Kidney (tissue), 14 donors: Measurements from ENCODE around the gene PROS1. TPM values are rescaled to one million over a fixed set of nuclear protein-coding genes. Genes with fewer than 3 reads are reported as not detected.
A peak's percentile ranks its signal among the peaks of the same experiment; 100 is the strongest.

Experiments
- DNase-seq, 5 donors: peaks; one replicate each; pipeline ENCODE4 v3.0.0-alpha.2; 2013 to 2020
- FAIRE-seq: peaks from 2 replicates; lab custom pipeline; 2012; peaks lifted over from hg19 to GRCh38; lab: Jason Lieb, UNC
- H3K27ac ChIP-seq, 2 donors: one replicate each; pipeline ENCODE4 v1.7.0; 2013; ENCODE audit warnings: low read depth in 2 of 2, low read length in 2 of 2, inconsistent platforms in 1 of 2
- H3K27me3 ChIP-seq: one replicate; pipeline ENCODE4 v1.7.1; 2013; ENCODE audit warnings: low read length, inconsistent platforms; ENCODE audit not compliant: control insufficient read depth, insufficient read depth
- H3K36me3 ChIP-seq, 3 donors: one replicate each; pipeline versions ENCODE4 v1.7.0 to v1.7.1; 2013; ENCODE audit warnings: low read length in 3 of 3, control low read depth in 1 of 3, inconsistent platforms in 1 of 3; ENCODE audit not compliant: insufficient read depth in 3 of 3, control insufficient read depth in 2 of 3
- H3K4me1 ChIP-seq, 3 donors: one replicate each; pipeline versions ENCODE4 v1.7.0 to v1.7.1; 2013; ENCODE audit warnings: low read length in 3 of 3, inconsistent platforms in 1 of 3, low read depth in 1 of 3; ENCODE audit not compliant: control insufficient read depth in 2 of 3, insufficient read depth in 2 of 3
- H3K4me3 ChIP-seq, 3 donors: one replicate each; pipeline versions ENCODE4 v1.7.0 to v1.8.1; 2013; ENCODE audit warnings: low read length in 3 of 3, control low read depth in 1 of 3, inconsistent platforms in 1 of 3
- H3K9ac ChIP-seq, 3 donors: one replicate each; pipeline versions ENCODE4 v1.7.0 to v1.7.1; 2013; ENCODE audit warnings: low read length in 3 of 3, control low read depth in 1 of 3, inconsistent platforms in 1 of 3
- H3K9me3 ChIP-seq, 3 donors: one replicate each; pipeline versions ENCODE4 v1.7.0 to v1.7.1; 2013; ENCODE audit warnings: low read length in 3 of 3, control low read depth in 1 of 3, inconsistent platforms in 1 of 3; ENCODE audit not compliant: control insufficient read depth in 2 of 3, insufficient read depth in 1 of 3
- intact Hi-C: fragments of 100-400 bp; cut with DNase I; formaldehyde crosslinking; loops from one replicate; pipeline ENCODE4 v1.11.1; 2022
- polyA plus RNA-seq: library from polyadenylated mRNA; stranded (reverse); fragments of 350-450 nt; fragmentation: Illumina TruSeq; extraction: RNeasy Lipid Tissue Mini Kit (QIAGEN cat#74804); gene quantifications from one replicate; pipeline ENCODE4 v1.2.3, GENCODE V29; 2014; ENCODE audit warnings: low read depth, low replicate concordance; ENCODE audit not compliant: insufficient read depth
- total RNA-seq: library from RNA; stranded (reverse); fragmentation: NEBNext Ultra II Directional; extraction: Animal tissue kit (Norgen Biotek cat#: 25700); gene quantifications from one replicate; pipeline ENCODE4 v1.2.1, GENCODE V29; 2021
- TF ChIP-seq, protein P1 (sequence below): IDR thresholded peaks from 3 replicates; pipeline ENCODE4 v1.5.1; 2012; ENCODE audit warnings: mild to moderate bottlenecking, moderate library complexity, borderline replicate concordance; ENCODE audit not compliant: insufficient read depth; ENCODE audit errors: extremely low read depth
- donor health status: control.
- donor health status: control.
- donor health status: control.
- donor health status: control.
- donor health status: control.
- donor health status: DM: yes; HTN: yes; CAD: no.
- donor health status: Normal renal cell carcinoma (clear cell type).

The PROS1 gene
- total and polyA plus RNA-seq, 2 donors from 2014 or later, result 30.0 to 56.2 TPM

DNA sequence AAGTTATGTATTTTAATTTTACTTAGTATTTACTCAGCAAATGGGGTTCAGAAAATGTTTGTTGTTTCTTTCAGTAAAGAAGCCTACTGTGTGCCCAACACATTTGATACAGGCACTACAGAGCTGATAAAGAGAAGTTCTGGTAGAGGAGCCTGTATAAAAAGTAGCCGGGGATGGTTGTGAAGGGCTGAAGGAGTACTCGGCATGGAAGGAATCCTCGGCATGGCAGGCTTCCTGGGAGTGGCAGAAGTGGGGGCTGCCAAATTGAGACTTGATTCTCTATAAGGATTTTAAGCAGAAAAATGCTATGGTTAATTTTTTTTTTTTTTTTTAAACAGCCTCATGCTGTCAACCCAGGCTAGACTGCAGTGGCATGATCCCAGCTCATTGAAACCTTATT, 15.5 kb upstream of the PROS1 start:
- FAIRE-seq (no peak), DNase-seq (no peak)
- TF ChIP-seq, protein P1, sequence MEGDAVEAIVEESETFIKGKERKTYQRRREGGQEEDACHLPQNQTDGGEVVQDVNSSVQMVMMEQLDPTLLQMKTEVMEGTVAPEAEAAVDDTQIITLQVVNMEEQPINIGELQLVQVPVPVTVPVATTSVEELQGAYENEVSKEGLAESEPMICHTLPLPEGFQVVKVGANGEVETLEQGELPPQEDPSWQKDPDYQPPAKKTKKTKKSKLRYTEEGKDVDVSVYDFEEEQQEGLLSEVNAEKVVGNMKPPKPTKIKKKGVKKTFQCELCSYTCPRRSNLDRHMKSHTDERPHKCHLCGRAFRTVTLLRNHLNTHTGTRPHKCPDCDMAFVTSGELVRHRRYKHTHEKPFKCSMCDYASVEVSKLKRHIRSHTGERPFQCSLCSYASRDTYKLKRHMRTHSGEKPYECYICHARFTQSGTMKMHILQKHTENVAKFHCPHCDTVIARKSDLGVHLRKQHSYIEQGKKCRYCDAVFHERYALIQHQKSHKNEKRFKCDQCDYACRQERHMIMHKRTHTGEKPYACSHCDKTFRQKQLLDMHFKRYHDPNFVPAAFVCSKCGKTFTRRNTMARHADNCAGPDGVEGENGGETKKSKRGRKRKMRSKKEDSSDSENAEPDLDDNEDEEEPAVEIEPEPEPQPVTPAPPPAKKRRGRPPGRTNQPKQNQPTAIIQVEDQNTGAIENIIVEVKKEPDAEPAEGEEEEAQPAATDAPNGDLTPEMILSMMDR, result no peak
- intact Hi-C loops, result no loop called here
- H3K36me3 ChIP-seq, result no peaks in the 10 kb centered on the region
- H3K4me3 ChIP-seq, result no peak overlapping the region
- no peak overlapping the region for H3K9ac ChIP-seq
- no peaks in the 10 kb centered on the region for H3K9me3 ChIP-seq
- H3K27ac ChIP-seq, result no peak overlapping the region
- no peaks in the 10 kb centered on the region for H3K4me1 ChIP-seq
- no peaks in the 10 kb centered on the region for H3K27me3 ChIP-seq

DNA sequence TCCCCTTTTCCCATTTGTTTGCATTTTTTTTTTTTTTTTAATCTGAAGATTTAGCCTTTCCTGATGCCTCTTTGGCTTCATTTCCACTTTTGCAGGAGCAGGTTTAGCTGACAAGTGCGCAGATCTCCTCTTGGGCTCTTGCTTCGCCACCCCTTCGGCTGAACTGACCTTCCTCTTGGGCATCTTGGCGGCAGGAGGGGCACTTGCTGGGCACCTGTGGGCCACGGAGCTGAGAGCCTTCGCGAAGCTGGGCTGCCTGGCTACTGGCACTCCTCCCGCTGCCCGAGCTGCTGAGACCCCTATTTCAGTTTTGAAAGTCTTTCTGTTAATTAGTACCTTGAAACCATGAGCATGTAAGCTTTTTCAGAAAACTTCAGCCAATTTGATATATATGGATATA, 15.1 kb upstream of the PROS1 start:
- H3K9me3 ChIP-seq, result no peaks in the 10 kb centered on the region
- no peak overlapping the region for H3K9ac ChIP-seq
- DNase-seq (peak in 1 of 5 donors; percentile 14), FAIRE-seq (no peak)
- TF ChIP-seq, protein P1, result no peak
- H3K27me3 ChIP-seq, result no peaks in the 10 kb centered on the region
- no peaks in the 10 kb centered on the region for H3K36me3 ChIP-seq
- intact Hi-C loops, result no loop called here
- H3K4me3 ChIP-seq, result no peak overlapping the region
- H3K27ac ChIP-seq, result no peak overlapping the region
- no peaks in the 10 kb centered on the region for H3K4me1 ChIP-seq

DNA sequence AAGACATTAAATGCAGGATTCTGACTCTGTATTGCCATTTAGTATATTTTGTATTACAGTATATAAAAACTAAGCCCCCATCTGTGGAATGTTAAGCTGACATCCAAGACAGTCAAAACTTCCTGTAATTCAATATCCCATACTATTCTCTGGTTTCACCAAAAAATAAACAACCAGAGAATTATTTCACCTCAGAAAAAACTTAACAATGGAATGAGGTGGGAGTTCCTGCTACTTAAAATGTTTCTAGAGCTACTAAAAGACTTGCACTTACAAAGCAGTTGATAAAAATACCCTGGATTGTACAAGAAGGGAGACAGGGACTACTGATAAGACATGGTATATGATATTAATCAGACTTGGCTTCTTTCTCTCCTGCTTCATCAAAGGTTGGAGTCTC, 14.6 kb upstream of the PROS1 start:
- H3K9ac ChIP-seq, result no peak overlapping the region
- H3K4me3 ChIP-seq, result no peak overlapping the region
- no peaks in the 10 kb centered on the region for H3K9me3 ChIP-seq
- no peak overlapping the region for H3K27ac ChIP-seq
- no peaks in the 10 kb centered on the region for H3K4me1 ChIP-seq
- TF ChIP-seq, protein P1, result no peak
- FAIRE-seq, result no peak
- no peaks in the 10 kb centered on the region for H3K36me3 ChIP-seq
- H3K27me3 ChIP-seq, result no peaks in the 10 kb centered on the region
- peak in 2 of 5 donors; percentile 51 for DNase-seq
- intact Hi-C loops, result no loop called here

DNA sequence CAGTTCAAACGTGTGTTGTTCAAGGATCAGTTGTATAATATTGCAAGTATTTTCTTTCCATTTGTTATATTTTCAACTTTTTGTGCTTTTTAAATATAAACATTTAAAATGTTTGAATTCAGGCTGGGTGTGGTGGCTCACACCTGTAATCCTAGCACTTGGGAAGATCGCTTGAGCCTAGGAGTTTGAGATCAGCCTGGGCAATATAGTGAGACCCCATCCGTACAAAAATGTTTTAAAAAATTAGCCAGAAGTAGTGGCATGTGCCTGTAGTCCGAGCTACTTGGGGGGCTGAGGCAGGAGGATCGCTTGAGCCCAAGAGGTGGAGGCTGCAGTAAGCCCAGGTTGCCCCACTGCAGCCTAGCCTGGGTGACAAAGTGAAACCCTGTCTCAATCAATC, 10.9 kb upstream of the PROS1 start:
- no peak for DNase-seq
- no peaks in the 10 kb centered on the region for H3K27me3 ChIP-seq
- TF ChIP-seq, protein P1, result no peak
- no peak overlapping the region for H3K9ac ChIP-seq
- no peaks in the 10 kb centered on the region for H3K9me3 ChIP-seq
- no peak overlapping the region for H3K4me3 ChIP-seq
- no peaks in the 10 kb centered on the region for H3K36me3 ChIP-seq
- H3K4me1 ChIP-seq, result peaks cover 0 to under 1% (median 0%) of the 10 kb centered on the region in 3 donors
- intact Hi-C loops, result no loop called here
- no peak for FAIRE-seq
- no peak overlapping the region for H3K27ac ChIP-seq
